HG03460 (cell line): ENCODE data around the gene ANGEL1.
A peak's percentile ranks its signal among the peaks of the same experiment; 100 is the strongest.

Source experiments
- ATAC-seq: cut with Tn5 transposase; IDR thresholded peaks from one replicate; pipeline ENCODE4 v1.9.1; 2021; ENCODE audit not compliant: unreplicated experiment

The ANGEL1 gene

GRCh38 chr14:76812422-76813383, at the start of gene ANGEL1:
Gene ANGEL1 (minus strand): TSS chr14:76812882. CDS start chr14:76812827, 55 bp downstream.
- peak; percentile 87 for ATAC-seq

GRCh38 chr14:76861574-76862255, 49.0 kb upstream of the ANGEL1 start:
- ATAC-seq: no peak

GRCh38 chr14:76856769-76857168, 44.1 kb upstream of the ANGEL1 start:
- ATAC-seq: no peak

- ATAC-seq: no peak
Measured at GRCh38 chr14:76855066-76855465, 42.4 kb upstream of the ANGEL1 start.

- ATAC-seq: no peak
Measured at GRCh38 chr14:76848879-76849278, 36.2 kb upstream of the ANGEL1 start.

GRCh38 chr14:76846331-76847047, 33.8 kb upstream of the ANGEL1 start:
- ATAC-seq: no peak

- no peak for ATAC-seq
Measured at GRCh38 chr14:76844223-76844622, 31.5 kb upstream of the ANGEL1 start.

- no peak for ATAC-seq
Measured at GRCh38 chr14:76842414-76842813, 29.7 kb upstream of the ANGEL1 start.

GRCh38 chr14:76837524-76837923, 24.8 kb upstream of the ANGEL1 start:
- no peak for ATAC-seq

- no peak for ATAC-seq
Measured at GRCh38 chr14:76836029-76836630, 23.4 kb upstream of the ANGEL1 start.

- ATAC-seq: no peak
Measured at GRCh38 chr14:76834241-76834661, 21.6 kb upstream of the ANGEL1 start.

- no peak for ATAC-seq
Measured at GRCh38 chr14:76833011-76833410, 20.3 kb upstream of the ANGEL1 start.

GRCh38 chr14:76832503-76832988, 19.9 kb upstream of the ANGEL1 start:
- no peak for ATAC-seq

- no peak for ATAC-seq
Measured at GRCh38 chr14:76830556-76830955, 17.9 kb upstream of the ANGEL1 start.

- no peak for ATAC-seq
Measured at GRCh38 chr14:76829650-76830421, 17.2 kb upstream of the ANGEL1 start.

GRCh38 chr14:76829013-76829365, 16.3 kb upstream of the ANGEL1 start:
- ATAC-seq: no peak

- ATAC-seq: no peak
Measured at GRCh38 chr14:76828339-76829012, 15.8 kb upstream of the ANGEL1 start.

- no peak for ATAC-seq
Measured at GRCh38 chr14:76827696-76828296, 15.1 kb upstream of the ANGEL1 start.

- ATAC-seq: no peak
Measured at GRCh38 chr14:76826122-76826521, 13.4 kb upstream of the ANGEL1 start, which contains the start of gene LRRC74A. Gene LRRC74A (plus strand): TSS chr14:76826408. CDS start chr14:76826698, 290 bp downstream.
